GM19467 (cell line): ENCODE data around the gene FOXJ3.

Experiments
- ATAC-seq: cut with Tn5 transposase; IDR thresholded peaks from one replicate; pipeline ENCODE4 v1.9.1; 2021; ENCODE audit warnings: mild to moderate bottlenecking, moderate library complexity; ENCODE audit not compliant: unreplicated experiment

Gene FOXJ3

DNA sequence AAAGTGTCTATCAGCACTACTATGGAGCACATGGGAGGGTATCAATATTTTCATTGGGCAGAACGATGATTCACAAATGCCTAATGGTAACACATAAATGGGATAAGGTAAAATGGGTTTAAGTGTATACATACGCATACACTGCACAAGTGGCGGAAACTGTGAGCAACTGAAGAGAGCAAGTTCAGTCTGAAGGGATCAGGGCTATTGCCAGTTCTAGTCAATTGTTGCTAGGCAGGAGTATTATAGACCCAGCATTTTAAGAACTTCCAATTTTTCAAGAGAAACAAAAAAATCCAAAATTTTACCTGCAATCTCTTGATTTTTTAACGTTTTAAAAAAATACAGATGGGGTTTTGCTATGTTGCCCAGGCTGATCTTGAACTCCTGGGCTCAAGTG lies 23.1 kb downstream of the FOXJ3 start:
- no peak for ATAC-seq

DNA sequence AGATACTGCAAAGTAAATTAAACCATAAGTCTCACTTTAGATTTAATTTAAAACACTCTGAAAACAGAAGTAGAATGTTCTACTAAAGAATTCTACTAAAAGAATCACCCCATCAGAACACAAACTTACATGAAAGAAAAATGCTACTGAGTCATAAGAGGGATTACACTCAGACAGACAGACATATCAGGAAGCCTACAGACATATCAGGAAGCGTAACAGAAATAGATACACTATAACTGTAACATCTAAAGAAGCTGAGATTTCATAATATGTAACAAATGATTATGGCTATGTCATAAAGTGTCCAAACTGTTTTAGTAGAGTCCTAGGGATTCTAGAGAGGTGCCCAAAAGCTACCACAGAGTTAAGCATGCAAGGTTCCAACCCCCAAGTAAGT lies 23.9 kb downstream of the FOXJ3 start:
- ATAC-seq = no peak

DNA sequence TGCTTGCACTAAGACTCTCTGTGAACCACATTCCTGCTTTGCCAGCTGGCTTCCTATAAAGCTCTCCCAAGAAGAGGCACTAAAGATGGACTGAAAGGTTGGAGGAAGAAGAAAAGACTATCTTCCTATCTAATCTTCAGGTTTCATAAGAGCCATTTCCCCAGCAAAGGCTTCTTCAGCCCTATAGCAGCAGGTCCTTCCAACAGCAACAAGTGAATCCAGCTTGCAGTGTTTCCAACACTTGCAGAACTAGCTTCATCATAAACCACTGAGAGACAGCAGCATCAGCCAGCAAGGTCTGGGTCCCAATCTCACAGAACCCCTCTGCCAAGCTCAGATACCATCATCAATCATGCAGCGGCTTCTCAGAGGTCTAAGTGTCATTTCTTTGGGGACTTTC lies 28.1 kb downstream of the FOXJ3 start:
- no peak for ATAC-seq

DNA sequence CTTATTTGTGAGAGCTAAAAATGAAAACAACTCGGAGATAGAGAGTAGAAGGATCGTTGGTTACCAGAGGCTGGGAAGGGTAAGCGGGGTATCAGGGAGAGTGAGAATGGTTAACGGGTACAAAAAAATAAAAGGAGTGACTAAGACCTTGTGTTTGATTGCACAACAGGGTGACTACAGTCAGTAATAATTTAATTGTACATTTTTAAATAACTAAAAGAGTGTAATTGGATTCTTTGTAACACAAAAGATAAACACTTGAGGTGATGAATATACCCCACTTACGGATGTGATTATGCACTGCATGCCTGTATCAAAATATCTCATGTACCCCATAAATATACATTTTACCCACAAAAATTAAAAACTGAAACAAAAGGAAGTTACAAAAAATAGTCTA lies 29.4 kb downstream of the FOXJ3 start:
- ATAC-seq = no peak

DNA sequence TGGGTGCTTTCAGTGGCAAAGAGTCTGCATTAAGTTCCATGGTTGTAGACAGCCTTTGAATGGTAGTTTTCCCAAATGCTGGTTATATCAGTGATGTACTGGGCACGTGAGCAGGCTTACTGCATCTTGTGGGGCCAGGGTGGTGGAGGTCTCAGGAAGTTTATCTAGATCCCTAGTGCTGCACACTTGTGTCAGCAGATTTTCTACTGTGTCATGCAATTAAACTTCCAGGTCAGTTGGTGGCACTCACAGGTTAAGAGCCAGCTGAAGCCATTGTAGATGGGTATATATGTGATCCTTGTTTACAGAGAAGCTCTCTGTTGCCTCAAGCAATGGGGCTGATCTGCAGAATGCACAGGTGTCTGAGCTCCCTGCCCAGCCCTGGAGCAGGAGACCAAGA lies 33.0 kb downstream of the FOXJ3 start:
- no peak for ATAC-seq

DNA sequence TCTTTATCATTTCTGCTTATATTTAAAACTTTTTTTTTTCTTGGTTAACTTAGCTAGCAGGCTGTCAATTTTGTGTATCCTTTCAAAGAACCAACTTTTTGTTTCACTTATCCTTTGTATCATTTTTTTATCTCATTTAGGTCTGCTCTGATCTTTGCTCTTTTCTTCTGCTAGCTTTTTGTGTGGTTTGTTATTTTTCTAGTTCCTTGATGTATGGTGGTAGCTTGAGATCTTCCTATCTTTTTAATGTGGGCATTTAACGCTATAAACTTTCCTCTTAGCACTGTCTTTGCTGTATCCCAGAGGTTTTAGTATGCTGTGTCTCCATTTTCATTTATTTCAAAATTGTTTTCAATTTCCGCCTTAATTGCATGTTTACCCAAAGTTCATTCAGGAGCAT lies 36.5 kb downstream of the FOXJ3 start:
- no peak for ATAC-seq

DNA sequence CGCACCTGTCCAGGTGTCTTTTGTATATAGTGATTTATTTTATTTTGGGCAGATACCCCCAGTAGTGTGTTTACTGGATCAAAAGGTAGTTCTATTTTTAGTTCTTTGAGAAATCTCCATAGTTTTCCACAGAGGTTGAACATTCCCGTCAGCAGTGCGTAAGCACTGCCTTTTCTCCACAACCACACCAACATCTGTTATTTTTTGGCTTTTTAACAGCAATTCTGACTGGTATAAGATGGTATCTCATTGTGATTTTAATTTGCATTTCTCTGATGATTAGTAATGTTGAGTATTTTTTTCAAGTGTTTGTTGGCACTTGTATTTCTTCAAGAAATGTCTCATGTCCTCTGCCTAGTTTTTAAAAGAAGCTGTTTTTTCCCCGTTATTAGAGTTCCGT lies 39.2 kb downstream of the FOXJ3 start:
- no peak for ATAC-seq

DNA sequence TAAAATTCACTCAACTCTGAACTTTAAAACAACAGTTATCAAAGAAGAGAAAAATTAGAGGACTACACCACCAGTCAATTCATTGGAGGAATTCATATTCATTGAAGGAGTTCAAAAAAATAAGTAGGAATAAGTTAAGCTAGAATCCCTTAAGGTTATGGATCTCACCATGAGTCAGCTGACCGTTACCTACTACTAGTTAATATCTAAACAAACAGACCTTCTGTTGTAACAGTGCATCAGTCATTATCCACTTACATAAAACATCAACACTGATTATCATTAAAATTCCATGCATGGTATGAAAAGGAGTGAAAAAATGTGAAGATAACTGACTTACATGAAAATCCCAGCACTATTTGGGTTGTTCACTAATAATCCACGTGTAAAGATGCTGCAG lies 44.9 kb downstream of the FOXJ3 start:
- no peak for ATAC-seq

DNA sequence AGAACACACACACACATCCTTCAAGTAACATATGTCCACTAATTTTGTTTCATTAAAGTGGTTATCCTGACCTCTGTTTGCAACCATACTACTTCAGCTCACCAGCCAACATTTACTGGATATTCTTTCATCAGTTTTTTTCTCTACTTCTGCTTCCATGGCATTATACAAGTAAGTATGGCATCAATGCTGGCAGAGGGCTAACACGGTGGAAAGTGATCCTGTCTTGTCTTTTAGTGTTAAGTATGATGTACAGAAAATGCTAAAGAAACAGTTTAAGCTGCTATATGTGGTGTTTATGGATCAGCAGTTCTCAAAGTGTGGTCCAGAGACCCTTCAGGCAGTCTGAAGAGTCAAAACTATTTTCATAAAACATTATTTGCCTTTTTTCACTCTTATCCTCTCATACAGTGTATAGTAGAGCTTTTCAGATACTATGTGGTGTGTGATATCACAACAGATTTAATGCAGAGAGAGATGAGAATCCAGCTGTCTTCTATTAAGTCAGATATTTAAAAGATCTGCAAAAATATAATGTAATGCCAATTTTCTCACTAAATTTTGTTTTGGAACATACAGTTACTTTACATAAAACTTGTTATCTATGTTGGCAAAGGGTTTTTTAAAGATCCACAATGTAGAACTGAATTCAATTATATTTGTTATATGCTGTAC lies 46.6 kb downstream of the FOXJ3 start:
- ATAC-seq = no peak

DNA sequence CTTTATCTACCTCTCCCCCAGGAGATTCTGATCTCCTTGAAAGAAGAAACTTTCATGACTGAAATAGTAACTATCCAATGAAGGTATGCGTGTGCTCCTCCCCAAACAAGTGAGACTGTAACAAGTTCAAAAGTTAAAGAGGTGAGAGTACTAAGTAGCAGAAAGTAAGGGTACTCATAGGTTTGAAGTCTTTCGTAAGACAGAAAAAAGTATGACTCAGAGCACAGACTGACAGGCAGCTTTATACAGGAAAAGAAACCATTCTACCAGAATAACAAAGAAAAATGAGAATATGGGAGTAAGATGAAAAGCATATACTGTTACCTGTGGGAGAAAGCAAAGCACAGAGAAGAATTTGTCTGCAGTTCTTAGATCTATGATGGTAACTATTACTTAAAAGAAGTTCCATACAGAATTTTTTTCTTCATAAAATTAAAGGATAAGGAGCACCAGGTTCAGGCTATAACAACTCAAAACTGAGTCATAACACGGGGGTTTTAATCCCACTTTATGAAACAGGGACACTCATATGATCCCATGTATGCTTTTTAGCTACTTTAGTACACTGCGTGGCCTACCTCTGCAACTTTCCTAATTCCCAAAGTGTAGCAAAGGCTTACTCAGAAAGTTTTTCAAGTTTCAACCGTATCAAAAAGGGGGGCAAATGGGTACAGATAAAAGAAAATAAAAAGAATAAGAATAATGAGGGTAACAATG lies 52.0 kb downstream of the FOXJ3 start:
- no peak for ATAC-seq

DNA sequence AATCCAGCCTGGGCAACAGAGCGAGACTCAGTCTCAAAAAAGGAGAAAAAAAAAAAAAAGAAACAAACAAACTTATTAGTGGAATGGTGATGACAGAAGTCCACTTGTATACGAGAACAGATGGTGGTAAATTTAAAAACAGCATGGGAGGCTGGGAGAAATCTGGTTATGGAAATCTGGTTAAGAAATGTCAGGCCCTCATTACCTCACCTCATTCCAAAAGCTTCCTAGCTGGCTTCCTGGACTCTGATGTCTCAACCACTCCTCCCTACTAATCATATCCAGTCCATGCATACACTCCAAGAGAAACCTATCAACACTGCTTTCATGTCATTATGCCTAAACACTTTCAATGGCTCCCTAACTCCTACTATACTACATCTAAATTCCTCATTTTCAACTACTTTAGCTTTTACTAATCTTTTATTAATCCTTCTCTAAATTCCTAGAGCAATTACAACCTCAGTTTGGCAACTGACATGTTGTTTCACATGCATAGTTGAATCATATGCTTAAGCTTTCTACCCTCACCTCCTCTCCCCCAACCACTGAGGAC lies 52.9 kb downstream of the FOXJ3 start:
- no peak for ATAC-seq

DNA sequence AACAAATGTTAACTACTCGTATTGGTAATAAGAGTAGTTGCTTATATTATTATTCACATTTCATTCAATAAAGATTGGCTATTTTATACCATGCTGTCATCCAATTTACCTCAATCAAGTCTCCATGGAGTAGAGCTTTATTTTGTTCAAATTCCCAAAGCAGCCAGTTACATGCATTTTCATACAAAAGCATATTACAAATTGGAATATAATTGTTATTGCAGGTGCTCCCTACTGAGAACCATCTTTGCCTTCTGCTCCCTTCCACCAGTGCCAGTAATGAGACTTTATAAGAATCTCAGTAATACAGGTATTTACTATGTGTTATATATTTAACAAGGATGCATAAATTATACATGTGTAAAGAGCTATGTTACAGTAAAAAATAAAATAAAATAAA lies 54.2 kb downstream of the FOXJ3 start:
- ATAC-seq = no peak

DNA sequence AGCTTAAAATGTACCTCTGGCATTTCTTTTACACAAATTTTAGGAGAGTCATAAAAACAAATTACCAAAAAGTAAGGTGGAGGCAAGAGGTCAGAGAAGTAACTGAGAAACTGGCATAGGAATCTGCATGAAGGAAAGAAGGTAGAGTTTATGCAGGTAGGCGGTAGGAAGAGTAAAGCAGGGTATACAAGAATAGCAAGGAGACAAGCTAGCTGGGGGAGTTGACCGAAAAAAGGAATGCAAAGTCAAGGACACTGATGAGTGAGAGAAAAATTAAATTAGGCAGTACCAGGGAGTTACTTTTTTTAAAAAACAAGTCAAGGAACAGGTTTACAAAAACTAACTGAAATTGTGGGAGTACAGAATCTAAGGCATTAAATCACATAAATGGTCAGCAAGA lies 56.0 kb downstream of the FOXJ3 start:
- no peak for ATAC-seq

DNA sequence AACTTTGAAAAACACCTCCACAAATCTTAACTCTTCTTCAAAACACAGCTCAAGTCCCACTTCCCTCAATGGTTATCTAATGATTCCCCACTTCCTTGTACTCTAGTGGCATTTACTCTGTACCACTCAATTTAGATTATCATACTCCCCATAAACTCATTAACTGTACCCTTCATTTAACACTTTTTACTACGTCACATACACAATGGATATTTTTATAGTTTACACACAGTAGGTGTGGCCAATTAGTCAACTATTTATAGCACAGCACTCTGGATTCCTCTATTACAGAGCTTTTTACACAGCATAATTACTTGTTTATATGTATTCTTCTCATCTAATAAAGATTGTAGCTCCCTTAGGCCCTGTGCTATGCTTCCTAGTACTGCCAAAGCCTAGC lies 62.1 kb downstream of the FOXJ3 start:
- no peak for ATAC-seq

DNA sequence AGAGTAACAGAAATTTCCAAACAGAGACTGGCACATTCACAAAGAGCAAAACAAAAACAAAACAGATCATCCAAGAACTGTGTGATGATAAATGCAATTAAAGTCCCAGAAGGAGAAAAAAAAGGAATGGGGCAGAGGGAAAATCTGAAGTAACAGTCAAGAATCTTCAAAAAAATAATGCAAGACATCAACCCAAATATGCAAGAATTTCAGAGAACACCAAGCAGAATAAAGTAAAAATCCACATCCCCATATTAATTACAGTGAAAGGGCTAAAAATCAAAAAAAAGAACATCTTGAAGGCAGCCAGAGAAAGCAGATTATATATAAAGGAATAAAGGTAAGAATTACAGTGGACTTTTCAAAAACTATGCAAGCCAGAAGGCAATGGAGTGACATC lies 67.1 kb downstream of the FOXJ3 start:
- no peak for ATAC-seq

DNA sequence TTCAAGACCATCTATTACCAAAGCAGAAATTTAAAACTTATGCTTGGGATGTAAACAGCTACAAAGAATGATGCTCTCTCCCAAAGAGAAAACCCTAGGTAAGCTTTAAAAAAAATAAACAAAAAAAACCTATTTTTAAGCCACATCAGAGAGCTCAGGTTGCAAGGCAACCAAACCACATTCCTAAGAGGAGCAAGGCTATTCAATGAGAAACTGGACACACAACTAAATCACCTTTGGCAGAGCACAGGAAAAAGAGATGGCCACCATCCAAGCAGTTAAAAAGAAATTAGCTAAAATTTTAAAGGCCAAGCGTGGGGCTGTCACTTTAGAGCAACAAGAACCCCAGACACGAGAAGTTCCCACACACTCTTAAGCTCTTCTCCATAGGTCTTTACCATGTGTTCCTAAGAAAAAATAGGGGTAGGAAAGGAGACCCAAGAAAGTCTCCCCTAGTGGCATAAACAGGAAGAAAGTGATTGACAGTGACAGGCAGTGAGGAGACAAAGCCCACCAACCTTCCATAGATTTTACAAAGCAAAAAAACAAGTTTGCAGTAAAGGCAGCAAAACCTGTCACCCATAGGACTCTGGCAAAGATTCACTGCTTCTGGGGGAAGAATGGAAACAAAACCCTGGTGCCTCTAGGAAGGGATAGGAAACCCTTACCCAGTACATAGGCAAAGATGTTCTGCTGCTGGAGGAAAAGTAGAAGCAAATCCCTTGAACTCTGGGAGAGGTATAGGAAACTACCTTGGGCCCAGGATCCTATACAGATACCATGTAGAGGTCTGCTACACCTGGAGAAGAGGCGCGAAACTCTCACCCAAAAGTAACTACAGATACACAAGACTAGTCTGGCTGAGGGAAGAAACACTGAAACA lies 68.5 kb downstream of the FOXJ3 start:
- no peak for ATAC-seq

DNA sequence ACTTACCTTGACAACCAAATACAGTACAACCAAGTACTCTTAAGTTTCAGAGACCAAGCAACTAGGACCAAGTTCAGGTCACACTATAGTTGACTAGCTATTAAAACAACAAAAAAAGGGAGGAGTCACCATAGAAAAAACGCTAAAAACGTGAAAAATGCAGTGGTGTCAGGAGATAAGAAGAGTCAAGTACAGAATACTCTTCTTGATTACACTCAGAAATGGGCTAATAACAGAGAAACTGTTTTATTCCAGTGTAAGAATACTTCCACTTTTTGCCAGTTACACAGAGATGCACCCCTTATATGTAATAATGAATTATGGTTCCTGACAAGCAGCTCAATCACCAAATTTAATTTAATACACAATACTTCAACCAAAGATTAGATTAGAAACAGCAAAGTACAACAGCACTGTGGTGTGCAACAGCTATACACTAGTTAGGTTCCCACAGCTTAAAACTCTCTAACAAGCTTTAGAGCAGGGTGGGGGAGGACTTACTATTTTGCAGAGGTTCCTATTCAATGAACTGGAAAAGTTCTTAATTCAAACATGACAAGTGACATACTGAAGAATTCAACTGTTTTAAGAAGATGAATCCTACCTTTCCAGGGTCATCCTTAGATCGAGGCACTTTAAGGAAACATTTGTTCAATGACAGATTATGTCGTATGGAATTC lies 70.4 kb downstream of the FOXJ3 start:
- ATAC-seq = no peak

DNA sequence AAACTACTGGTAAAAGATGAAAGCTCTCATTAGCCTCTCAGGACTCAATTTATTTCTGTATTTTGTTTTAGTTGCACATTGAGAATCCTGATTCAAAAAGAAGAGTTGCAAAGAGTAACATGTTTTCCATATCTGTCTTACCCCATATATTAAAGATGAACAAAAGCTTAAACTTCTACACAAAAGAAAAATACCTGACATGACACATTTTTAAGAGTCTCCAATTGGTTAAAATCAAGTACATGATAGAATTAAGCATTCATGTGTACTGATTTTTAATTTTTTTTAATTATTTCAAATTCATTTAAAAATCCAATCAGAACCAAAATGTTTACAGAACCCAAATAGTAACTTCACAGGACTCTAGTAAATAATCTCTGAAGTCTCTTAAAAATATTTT lies 72.0 kb downstream of the FOXJ3 start:
- ATAC-seq = no peak

DNA sequence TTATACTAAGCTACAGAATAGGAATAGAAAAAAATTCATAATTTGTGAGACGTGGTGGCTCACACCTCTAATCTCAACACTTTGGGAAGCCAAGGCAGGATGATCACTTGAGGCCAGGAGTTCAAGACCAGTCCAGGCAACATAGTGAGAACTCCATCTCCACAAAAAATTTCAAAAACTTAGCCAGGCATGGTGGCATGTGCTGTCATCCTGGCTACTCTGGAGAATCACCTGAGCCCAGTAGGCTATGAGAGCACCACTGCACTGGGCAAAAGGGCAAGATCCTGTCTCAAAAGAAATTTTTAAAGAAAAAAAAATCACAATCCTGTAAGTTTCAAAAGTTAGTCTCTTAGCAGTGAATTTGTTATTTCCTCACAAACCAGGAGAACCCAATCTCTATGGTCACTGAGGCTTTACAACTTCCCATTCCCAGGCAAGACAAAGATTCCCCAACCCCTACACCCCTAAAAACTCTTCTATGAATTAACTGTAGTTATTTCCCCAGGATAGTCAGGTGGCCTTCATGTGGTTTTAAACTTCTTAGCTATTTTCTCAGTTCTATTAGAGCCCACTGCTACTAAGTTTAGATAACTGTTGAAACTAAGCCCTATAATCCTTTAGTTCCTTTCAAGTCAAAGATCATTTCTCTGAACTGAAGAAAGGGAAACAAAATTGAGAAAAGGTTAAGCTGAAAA lies 74.5 kb downstream of the FOXJ3 start:
- no peak for ATAC-seq

DNA sequence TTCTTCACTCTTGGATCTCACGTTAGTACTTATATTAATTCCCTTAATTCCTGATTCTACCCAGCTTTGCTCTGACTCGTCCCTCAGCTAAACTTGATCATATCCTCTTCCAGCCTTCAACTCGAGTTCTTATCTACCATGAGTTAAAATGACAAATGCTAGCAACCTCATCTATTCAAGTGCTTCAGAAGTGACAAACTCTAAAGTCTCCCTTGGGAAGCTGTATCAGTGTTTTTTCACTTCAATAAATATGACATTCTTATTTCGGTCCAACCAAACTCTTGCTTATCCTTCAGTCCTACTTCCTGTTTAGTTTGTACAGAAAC lies 75.3 kb downstream of the FOXJ3 start:
- ATAC-seq = no peak
